PFSK-1 (cell line): ENCODE measurements around the gene PRSS50.

Experiments used
- FOXP2 ChIP-seq: optimal IDR thresholded peaks from 2 replicates; pipeline ENCODE3; 2011; ENCODE audit warnings: borderline replicate concordance, control low read depth, inconsistent platforms; ENCODE audit not compliant: insufficient read depth; ENCODE audit errors: extremely low read length, extremely low read depth
- POLR2AphosphoS5 ChIP-seq: IDR thresholded peaks from 2 replicates; pipeline ENCODE4 v1.6.1; 2012; ENCODE audit warnings: low read depth, mild to moderate bottlenecking, control low read depth, low read length, moderate library complexity
- SIN3A ChIP-seq: IDR thresholded peaks from 2 replicates; pipeline ENCODE4 v1.6.1; 2012; ENCODE audit warnings: mild to moderate bottlenecking, low read length, moderate library complexity, borderline replicate concordance; ENCODE audit not compliant: insufficient read depth
- TAF1 ChIP-seq: IDR thresholded peaks from 2 replicates; pipeline ENCODE4 v1.6.1; 2012; ENCODE audit warnings: low read length, control low read depth, borderline replicate concordance; ENCODE audit not compliant: insufficient read depth
- TF ChIP-seq, protein P1 (sequence below), 2 experiments: IDR thresholded peaks; 2 replicates each; pipeline versions ENCODE4 v1.6.1 to v1.8.0; 2011 to 2012; ENCODE audit warnings: low read depth in 2 of 2, low read length in 2 of 2, control low read depth in 1 of 2, inconsistent platforms in 1 of 2, mild to moderate bottlenecking in 1 of 2, moderate library complexity in 1 of 2; ENCODE audit not compliant: insufficient read depth in 1 of 2

PRSS50 gene

DNA sequence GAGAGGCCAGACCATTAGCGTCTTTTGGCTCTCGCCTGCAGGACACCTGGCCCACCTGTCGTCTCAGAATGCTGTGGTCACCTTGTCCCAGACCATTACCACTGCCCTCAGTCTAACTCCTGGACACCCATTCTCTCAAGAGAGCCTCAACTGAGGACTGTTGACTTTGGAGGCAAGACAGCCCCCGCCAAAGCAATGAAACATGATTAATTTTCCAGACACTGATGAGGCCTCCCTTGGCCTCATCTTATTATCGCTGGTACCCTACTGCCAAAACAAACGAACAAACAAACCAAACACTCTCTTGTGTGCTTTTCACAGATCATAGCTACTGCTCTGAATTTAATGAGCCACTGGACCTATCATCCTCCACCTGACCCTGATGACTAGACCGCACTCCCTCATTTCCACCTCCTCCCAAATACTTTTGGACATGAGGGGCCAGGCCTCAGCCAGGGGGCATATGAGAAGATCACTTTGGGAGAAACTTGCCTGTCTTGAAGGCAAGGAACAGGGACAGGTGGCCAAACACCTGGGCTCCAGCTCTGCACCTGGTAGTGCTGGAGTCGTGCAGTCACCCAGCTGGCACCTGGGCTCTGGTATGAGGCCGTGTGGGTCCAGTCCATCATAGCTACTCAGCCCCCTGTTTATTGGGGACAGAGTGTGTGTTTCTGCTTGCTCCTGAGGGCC lies 51.8 kb downstream of the PRSS50 start:
- no peak for TF ChIP-seq POLR2AphosphoS5
- TF ChIP-seq SIN3A = no peak
- TF ChIP-seq, protein P1, sequence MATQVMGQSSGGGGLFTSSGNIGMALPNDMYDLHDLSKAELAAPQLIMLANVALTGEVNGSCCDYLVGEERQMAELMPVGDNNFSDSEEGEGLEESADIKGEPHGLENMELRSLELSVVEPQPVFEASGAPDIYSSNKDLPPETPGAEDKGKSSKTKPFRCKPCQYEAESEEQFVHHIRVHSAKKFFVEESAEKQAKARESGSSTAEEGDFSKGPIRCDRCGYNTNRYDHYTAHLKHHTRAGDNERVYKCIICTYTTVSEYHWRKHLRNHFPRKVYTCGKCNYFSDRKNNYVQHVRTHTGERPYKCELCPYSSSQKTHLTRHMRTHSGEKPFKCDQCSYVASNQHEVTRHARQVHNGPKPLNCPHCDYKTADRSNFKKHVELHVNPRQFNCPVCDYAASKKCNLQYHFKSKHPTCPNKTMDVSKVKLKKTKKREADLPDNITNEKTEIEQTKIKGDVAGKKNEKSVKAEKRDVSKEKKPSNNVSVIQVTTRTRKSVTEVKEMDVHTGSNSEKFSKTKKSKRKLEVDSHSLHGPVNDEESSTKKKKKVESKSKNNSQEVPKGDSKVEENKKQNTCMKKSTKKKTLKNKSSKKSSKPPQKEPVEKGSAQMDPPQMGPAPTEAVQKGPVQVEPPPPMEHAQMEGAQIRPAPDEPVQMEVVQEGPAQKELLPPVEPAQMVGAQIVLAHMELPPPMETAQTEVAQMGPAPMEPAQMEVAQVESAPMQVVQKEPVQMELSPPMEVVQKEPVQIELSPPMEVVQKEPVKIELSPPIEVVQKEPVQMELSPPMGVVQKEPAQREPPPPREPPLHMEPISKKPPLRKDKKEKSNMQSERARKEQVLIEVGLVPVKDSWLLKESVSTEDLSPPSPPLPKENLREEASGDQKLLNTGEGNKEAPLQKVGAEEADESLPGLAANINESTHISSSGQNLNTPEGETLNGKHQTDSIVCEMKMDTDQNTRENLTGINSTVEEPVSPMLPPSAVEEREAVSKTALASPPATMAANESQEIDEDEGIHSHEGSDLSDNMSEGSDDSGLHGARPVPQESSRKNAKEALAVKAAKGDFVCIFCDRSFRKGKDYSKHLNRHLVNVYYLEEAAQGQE (IDR thresholded peaks at IDR 0.05; ENCODE audit: insufficient read depth in 1 of 2, low read depth in 2 of 2, low read length in 2 of 2) = no peak
- TF ChIP-seq TAF1 = no peak
- no peak for TF ChIP-seq FOXP2

DNA sequence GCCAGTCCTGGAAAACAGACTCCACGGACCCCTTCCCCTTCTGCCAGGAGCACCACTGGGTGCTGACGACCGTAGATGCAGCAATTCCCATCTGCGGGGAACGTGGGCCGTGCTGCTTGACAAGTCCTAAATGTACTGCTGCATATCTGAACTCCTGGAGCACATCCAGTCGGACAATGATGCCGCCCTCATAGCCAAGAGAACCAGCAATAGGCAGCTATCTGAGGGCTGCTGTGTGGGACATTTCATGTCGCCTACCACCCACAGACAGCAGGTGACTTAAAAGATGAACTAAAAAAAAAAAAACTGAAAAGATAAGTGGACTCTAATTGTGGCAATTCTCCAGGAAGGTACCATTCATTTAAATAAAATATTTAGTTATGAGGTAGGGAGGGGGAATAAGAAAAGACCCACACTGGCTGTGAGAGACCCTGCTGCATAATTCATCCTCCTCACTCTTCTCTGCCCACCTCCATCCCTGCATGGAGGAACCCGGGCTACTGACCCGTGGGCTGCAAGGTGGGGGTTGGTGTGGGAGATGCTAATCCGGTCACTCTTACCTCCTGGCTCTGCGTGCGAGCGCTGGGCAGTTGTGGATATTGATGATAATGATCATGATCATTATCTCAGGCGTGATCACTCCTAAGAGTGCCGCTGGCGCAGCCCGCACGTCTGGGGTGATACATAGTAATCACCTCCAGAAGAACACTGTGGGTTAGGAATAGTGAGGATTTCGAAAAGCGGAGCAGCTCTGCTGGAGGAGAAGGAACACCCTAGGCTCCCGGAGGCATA lies 52.5 kb downstream of the PRSS50 start:
- TF ChIP-seq TAF1 (no peak), POLR2AphosphoS5 (no peak), SIN3A (no peak), FOXP2 (no peak)
- TF ChIP-seq, protein P1 (IDR thresholded peaks at IDR 0.05; ENCODE audit: insufficient read depth in 1 of 2, low read depth in 2 of 2, low read length in 2 of 2) = no peak

DNA sequence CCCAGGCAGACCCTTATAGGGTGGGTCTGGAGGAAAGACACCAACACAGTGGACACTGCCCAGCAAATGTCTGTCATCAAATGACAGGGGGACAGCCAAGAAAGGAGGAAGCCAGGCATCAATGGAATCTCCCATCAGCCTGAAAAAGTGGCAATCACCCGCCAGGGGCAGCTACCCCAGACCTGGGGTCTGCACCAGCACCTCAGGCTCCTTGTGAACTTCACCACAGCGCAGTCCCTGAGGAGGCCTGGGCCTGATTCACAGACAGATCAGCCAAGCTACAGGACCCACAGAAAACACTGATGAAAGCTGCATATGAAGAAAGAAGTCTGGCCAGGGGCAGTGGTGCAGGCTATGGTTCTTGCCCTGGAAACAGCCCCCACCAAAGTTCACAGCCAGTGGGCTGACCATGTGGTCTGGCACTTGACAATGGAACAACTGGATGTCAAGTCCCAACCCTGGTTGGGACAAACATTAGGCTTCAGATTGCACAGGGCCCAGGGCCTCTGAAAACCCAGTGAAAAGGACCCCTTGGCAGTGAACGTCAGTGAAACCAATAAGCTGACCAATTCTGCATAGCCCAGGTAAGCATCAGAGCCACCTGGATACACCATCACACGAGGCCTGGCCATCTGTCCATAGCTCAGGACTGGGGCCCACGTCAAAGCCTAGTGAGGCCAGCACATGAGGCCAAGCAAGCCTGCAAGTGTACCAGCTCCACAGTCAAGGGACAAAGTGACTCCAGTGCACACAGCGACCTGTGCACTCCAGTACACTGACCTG lies 53.3 kb downstream of the PRSS50 start:
- TF ChIP-seq SIN3A (no peak), TAF1 (no peak), POLR2AphosphoS5 (no peak), FOXP2 (no peak)
- TF ChIP-seq, protein P1 (IDR thresholded peaks at IDR 0.05; ENCODE audit: insufficient read depth in 1 of 2, low read depth in 2 of 2, low read length in 2 of 2) = no peak

DNA sequence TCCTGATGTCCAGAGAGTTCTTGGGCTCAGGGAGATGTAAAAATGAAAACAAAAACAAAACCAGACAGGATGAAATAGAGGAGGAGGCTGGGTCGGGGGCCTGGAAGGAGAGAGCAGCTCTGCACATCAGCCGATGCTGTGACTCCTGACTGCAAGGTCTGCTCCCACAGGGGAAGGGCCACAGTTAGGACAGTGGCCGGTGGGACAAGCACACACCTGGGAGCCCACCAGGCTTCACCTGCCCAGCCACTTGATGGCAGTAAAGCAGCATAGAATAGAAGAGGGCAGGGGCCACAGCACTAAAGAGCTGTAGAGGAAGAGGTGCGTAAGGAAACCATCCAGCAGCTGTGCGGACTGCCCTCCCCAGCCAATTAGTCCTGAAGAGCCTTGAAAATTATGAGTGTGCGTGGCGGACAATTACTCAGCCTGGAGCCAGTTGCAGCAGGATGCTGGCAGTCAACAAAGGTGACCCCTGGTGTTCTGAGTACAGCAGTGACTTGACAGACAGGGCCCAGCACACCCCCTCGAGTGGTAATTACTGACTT lies 54.0 kb downstream of the PRSS50 start:
- TF ChIP-seq POLR2AphosphoS5 = no peak
- TF ChIP-seq FOXP2 = no peak
- no peak for TF ChIP-seq TAF1
- TF ChIP-seq SIN3A = no peak
- TF ChIP-seq, protein P1 (IDR thresholded peaks at IDR 0.05; ENCODE audit: insufficient read depth in 1 of 2, low read depth in 2 of 2, low read length in 2 of 2) = no peak
